OCI-LY7 (cell line): ENCODE data around the gene TFF2. TPM values are rescaled to one million over a fixed set of nuclear protein-coding genes. Genes with fewer than 3 reads are reported as not detected.

Source experiments
- BruUV-seq: library from RNA; stranded (reverse); fragments of 400-500 nt; replicated peaks from 2 replicates; lab custom pipeline; 2021; lab: Mats Ljungman, UMichigan
- CTCF ChIA-PET: fragments of 300-600 bp; sonication (Branson Sonifier 250); formaldehyde crosslinking; loops from one replicate; lab custom pipeline; 2022; ENCODE audit warnings: antibody characterized with exemption; ENCODE audit not compliant: unreplicated experiment; lab: Charles Lee
- POLR2A ChIA-PET: fragments of 300-600 bp; sonication (Branson Sonifier 250); formaldehyde crosslinking; loops from one replicate; lab custom pipeline; 2022; ENCODE audit warnings: antibody characterized with exemption; lab: Charles Lee
- DNase-seq: peaks from one replicate; pipeline ENCODE4 v3.0.0-alpha.2; 2015; ENCODE audit warnings: low spot score
- H2AFZ ChIP-seq: fragments of 200-600 bp; sonication (generic), shearing (Covaris generic); 2 replicates; pipeline ENCODE4 v1.6.1; 2014; ENCODE audit warnings: mild to moderate bottlenecking, antibody characterized with exemption, low read length, moderate library complexity
- H3K27ac ChIP-seq: fragments of 200-600 bp; sonication (generic); 2 replicates; pipeline ENCODE4 v1.5.1; 2014; ENCODE audit warnings: mixed run types, low read depth, mild to moderate bottlenecking, moderate library complexity, low read length, inconsistent platforms; ENCODE audit not compliant: poor library complexity, severe bottlenecking
- H3K36me3 ChIP-seq: fragments of 200-600 bp; sonication (generic); 2 replicates; pipeline ENCODE4 v1.6.1; 2014; ENCODE audit warnings: mild to moderate bottlenecking, antibody characterized with exemption, low read length, moderate library complexity, mixed read lengths; ENCODE audit not compliant: insufficient read depth
- H3K4me1 ChIP-seq: fragments of 200-600 bp; sonication (generic); 2 replicates; pipeline ENCODE4 v1.5.1; 2014; ENCODE audit warnings: mild to moderate bottlenecking, low read length; ENCODE audit not compliant: insufficient read depth, poor library complexity, severe bottlenecking
- H3K4me2 ChIP-seq: fragments of 200-600 bp; sonication (generic); 2 replicates; pipeline ENCODE4 v1.6.1; 2014; ENCODE audit warnings: mild to moderate bottlenecking, low read length
- H3K4me3 ChIP-seq: fragments of 200-600 bp; sonication (generic); 2 replicates; pipeline ENCODE4 v1.5.1; 2014; ENCODE audit warnings: mild to moderate bottlenecking, low read depth, low read length; ENCODE audit not compliant: poor library complexity, severe bottlenecking
- H3K79me2 ChIP-seq: fragments of 200-600 bp; sonication (generic); 2 replicates; pipeline ENCODE4 v1.6.1; 2016; ENCODE audit warnings: low read depth, mild to moderate bottlenecking, low read length, moderate library complexity, mixed read lengths; ENCODE audit not compliant: insufficient read depth
- H3K9me2 ChIP-seq: fragments of 200-600 bp; sonication (generic); 2 replicates; pipeline ENCODE4 v1.6.1; 2016; ENCODE audit warnings: mild to moderate bottlenecking, low read length, mixed read lengths; ENCODE audit not compliant: insufficient read depth
- H3K9me3 ChIP-seq: fragments of 200-600 bp; sonication (generic); 2 replicates; pipeline ENCODE4 v1.6.1; 2014; ENCODE audit warnings: mild to moderate bottlenecking, mixed run types, low read length, mixed read lengths
- H4K20me1 ChIP-seq: fragments of 200-600 bp; sonication (generic); 2 replicates; pipeline ENCODE4 v1.6.1; 2014; ENCODE audit warnings: mild to moderate bottlenecking, antibody characterized with exemption, low read length, moderate library complexity, mixed read lengths; ENCODE audit not compliant: insufficient read depth
- EZH2phosphoT487 ChIP-seq: fragments of 200-600 bp; sonication (generic); IDR thresholded peaks from 2 replicates; pipeline ENCODE4 v1.6.1; 2018; ENCODE audit warnings: low read depth, borderline replicate concordance, mild to moderate bottlenecking, mixed run types, antibody characterized with exemption, low read length, moderate library complexity, mixed read lengths
- intact Hi-C: fragments of 100-400 bp; cut with micrococcal nuclease; formaldehyde crosslinking; loops from one replicate; pipeline ENCODE4 v1.10.0; 2022; ENCODE audit not compliant: unreplicated experiment
- total RNA-seq, 2 experiments: library from RNA; depleted of rRNA in 1 of 2; stranded (reverse); fragments of >200 nt in 1 of 2; shearing (Covaris generic) in 1 of 2; gene quantifications; 2 replicates each; pipeline ENCODE4 v1.2.3, GENCODE V29; 2014 to 2022
- TF ChIP-seq, protein P1 (sequence below): fragments of 200-600 bp; sonication (generic); conservative IDR thresholded peaks from 2 replicates; pipeline ENCODE4 v1.5.1; 2014; ENCODE audit warnings: mild to moderate bottlenecking, antibody characterized with exemption, low read length, moderate library complexity, mixed read lengths

TFF2 gene
- total RNA-seq, 2 experiments from 2014 or later = not detected

DNA sequence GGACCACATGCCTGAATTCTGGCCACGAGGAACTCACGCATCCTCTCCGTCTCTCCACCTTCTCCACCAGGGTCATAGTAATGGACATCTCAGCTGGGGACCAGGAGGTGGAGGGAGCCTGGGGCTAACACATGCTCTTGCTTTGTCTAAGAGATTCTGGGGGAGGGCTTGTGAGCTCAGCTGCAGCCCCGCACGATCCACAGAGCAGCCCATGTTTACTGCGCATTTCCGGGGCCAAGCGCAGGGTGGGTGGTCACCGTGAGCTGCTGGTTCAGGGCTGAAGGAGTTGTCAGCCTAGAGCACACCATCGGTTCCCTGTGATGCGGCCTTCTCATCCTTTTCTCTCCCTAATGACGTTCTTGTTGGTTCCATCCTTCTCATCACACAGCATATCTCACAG, 7.5 kb upstream of the TFF2 start:
- no peaks in the 10 kb centered on the region for H4K20me1 ChIP-seq
- no peak overlapping the region for H3K4me3 ChIP-seq
- H3K36me3 ChIP-seq = no peaks in the 10 kb centered on the region
- TF ChIP-seq, protein P1, sequence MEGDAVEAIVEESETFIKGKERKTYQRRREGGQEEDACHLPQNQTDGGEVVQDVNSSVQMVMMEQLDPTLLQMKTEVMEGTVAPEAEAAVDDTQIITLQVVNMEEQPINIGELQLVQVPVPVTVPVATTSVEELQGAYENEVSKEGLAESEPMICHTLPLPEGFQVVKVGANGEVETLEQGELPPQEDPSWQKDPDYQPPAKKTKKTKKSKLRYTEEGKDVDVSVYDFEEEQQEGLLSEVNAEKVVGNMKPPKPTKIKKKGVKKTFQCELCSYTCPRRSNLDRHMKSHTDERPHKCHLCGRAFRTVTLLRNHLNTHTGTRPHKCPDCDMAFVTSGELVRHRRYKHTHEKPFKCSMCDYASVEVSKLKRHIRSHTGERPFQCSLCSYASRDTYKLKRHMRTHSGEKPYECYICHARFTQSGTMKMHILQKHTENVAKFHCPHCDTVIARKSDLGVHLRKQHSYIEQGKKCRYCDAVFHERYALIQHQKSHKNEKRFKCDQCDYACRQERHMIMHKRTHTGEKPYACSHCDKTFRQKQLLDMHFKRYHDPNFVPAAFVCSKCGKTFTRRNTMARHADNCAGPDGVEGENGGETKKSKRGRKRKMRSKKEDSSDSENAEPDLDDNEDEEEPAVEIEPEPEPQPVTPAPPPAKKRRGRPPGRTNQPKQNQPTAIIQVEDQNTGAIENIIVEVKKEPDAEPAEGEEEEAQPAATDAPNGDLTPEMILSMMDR = no peak
- TF ChIP-seq EZH2phosphoT487 = no peak
- H3K27ac ChIP-seq = no peak overlapping the region
- peaks cover 12% of the 10 kb centered on the region; the same call in 1 of the 2 replicates for H3K9me3 ChIP-seq
- BruUV-seq = no TSS peak
- no peaks in the 10 kb centered on the region for H3K9me2 ChIP-seq
- intact Hi-C loops = no loop called here
- peaks cover 13% of the 10 kb centered on the region for H3K4me1 ChIP-seq
- no peak overlapping the region for H2AFZ ChIP-seq
- no peak for DNase-seq
- CTCF ChIA-PET = no interaction called here
- no peaks in the 10 kb centered on the region for H3K79me2 ChIP-seq
- POLR2A ChIA-PET = no interaction called here
- no peak overlapping the region for H3K4me2 ChIP-seq

DNA sequence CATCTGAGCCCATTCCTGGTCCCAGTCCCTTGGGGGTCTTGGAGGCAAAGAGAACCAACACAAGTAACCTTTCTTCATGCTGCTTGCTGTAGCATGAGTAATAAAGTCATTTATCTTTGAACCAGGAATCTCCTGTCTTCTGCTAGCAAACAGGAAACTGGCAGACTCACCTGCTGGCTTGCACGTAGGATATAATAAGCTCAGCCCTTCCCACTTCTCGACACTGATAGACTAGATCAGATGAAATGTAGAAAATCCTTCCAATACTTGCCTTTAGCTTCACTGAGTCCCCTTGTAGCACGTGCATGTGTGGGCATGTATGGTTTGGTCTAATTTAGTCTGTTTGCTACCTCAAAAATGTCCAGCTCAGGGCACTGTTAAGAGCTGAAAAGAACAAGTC, 6.5 kb upstream of the TFF2 start:
- POLR2A ChIA-PET = no interaction called here

DNA sequence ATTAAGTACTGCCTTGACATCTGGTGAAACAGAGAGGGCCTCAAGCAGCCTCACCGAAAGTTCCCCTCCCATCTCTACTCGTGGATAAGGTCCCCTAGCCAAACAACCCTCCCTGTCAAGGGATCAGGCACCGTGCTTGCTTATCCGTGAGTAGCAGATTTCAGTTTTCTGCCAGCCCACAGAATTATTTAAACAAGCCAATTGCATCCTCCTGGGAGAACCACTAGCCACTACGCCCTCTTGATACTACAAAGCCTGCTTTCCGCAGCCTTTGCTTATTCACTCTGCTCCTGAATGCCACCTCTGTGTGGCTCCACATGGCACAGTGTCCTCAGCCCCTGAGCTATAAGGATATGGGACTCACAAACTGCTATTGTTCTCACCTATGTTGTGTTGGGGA, 5.9 kb upstream of the TFF2 start:
- Histone ChIP-seq H3K4me3 (no peak overlapping the region), H3K36me3 (no peaks in the 10 kb centered on the region), H3K9me3 (peaks cover 12% of the 10 kb centered on the region; the same call in 1 of the 2 replicates), H3K4me2 (no peak overlapping the region), H3K4me1 (no peaks in the 10 kb centered on the region), H4K20me1 (no peaks in the 10 kb centered on the region), H3K9me2 (no peaks in the 10 kb centered on the region), H3K79me2 (no peaks in the 10 kb centered on the region), H3K27ac (no peak overlapping the region), H2AFZ (no peak overlapping the region)
- ChIA-PET CTCF (no interaction called here), POLR2A (interaction anchor here (0.5 kb wide), 1 partner anchor 355 kb away, joined by 3 read pairs; no protein-coding TSS in a partner anchor)
- BruUV-seq = no TSS peak
- TF ChIP-seq EZH2phosphoT487 = no peak
- TF ChIP-seq, protein P1 = no peak
- DNase-seq = no peak
- intact Hi-C loops = no loop called here

More for the DNA sequence above, 6.5 kb upstream of the TFF2 start:
- CTCF ChIA-PET = no interaction called here
- no peak for TF ChIP-seq EZH2phosphoT487
- TF ChIP-seq, protein P1 = no peak
- no peak overlapping the region for H3K4me2 ChIP-seq
- H3K79me2 ChIP-seq = no peaks in the 10 kb centered on the region
- peaks cover 4% of the 10 kb centered on the region for H3K4me1 ChIP-seq
- H2AFZ ChIP-seq = no peak overlapping the region
- intact Hi-C loops = no loop called here
- no TSS peak for BruUV-seq
- H3K9me2 ChIP-seq = no peaks in the 10 kb centered on the region
- no peaks in the 10 kb centered on the region for H4K20me1 ChIP-seq
- DNase-seq = no peak
- no peak overlapping the region for H3K4me3 ChIP-seq
- no peak overlapping the region for H3K27ac ChIP-seq
- H3K9me3 ChIP-seq = peaks cover 12% of the 10 kb centered on the region; the same call in 1 of the 2 replicates
- H3K36me3 ChIP-seq = no peaks in the 10 kb centered on the region
